Activated CD8-positive, alpha-beta memory T cell treated with anti-CD3 and anti-CD28 coated beads for 4 hours (primary cell): Measurements from ENCODE around the gene CPLX3.

Experiments used
- DNase-seq, 2 donors: peaks; one replicate each; pipeline ENCODE4 v3.0.0-alpha.2; 2020; ENCODE audit warnings: low read depth in 2 of 2

Gene CPLX3

DNA sequence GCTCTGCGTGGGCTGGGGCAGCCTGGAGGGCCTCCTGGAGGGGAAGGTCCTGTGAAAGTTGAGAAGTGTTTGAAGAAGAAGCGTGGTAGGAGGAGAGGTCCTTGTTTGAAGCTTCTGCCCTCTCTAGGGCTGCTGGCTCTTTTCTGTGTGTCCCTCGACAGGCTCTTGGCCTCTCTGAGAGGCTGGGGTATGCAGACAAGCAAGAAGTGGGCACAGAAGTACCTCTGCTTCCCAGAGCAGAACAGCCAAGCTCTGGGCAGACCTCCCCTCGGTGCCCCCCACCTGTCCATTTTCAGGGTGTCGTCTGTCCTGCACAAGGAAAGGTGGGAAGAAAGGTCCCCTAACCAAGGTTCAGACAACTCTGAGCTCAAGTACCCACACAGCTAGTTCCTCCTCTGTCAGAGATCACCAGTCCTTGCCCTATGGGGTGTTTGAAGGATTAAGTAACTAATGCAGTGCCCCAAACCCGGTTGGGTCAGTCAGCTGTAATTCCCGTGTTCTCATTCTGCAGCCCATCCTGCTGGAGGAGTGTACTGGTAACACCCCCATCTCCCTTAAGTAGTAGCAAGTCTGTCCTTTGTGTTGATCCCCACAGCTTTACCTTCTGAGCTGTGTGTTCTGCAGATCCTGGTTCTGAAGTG, 38.3 kb upstream of the CPLX3 start:
- no peak for DNase-seq

DNA sequence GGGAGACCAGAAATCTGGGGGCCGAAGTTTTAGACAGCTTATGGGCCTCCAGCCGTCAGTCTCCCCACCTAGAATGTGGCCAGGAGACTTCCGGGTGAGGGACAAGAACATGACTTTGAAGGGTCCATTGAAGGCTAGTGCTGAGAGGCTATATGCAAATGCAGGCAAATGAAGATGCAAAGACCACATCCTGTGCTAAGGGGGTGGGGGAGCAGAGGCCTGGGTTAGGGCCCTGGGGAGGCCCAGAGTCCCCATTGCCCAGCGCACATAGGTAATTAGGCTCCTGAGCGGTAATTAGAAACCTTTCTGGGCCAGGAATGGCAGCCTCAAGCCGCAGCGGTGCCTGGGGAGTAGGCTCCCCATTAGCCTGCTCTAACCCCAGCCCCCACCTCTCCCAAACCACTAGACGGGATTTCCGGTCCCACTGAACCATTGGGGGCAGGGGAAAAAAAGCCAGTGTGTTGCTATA, 37.7 kb upstream of the CPLX3 start:
- DNase-seq, result no peak

DNA sequence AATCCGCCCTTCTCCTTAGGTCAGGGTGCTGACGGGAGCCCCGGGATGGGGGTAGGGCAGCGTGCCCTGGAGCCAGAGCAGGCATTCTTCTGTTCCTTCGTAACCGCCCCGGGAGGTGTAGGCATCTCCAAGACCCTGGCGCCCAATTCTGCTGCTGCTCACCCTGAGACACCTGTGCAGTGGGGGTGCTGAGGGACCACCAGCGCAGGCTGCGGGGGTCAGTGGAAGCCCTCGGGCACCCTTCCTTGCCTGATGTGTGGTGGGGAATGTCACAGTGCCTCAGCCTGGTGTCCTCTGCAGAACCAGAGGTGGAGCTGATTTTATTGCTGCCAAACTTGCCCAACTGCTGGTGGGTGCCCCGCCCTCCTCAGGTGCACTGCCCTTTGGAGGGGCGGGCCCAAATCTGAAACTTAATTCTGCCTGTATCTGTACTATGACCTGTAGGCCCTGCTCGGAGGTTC, 37.2 kb upstream of the CPLX3 start:
- DNase-seq, result no peak

DNA sequence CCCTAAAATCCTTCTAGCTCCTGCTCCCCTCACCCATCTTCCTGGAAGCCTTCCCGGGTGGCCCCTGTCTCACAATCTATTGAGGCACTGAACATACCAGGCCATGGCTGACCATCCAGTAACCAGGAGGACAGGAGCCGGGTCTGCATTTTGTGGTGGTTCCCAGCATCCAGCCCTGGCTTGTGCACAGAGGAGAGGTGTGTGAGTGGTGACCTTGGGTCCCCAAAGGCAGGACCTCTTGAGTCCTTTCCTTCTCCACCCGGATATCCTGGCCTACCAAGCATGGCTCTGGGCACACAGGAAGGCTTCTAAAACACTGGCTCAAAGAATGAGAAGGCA, 36.7 kb upstream of the CPLX3 start:
- no peak for DNase-seq

DNA sequence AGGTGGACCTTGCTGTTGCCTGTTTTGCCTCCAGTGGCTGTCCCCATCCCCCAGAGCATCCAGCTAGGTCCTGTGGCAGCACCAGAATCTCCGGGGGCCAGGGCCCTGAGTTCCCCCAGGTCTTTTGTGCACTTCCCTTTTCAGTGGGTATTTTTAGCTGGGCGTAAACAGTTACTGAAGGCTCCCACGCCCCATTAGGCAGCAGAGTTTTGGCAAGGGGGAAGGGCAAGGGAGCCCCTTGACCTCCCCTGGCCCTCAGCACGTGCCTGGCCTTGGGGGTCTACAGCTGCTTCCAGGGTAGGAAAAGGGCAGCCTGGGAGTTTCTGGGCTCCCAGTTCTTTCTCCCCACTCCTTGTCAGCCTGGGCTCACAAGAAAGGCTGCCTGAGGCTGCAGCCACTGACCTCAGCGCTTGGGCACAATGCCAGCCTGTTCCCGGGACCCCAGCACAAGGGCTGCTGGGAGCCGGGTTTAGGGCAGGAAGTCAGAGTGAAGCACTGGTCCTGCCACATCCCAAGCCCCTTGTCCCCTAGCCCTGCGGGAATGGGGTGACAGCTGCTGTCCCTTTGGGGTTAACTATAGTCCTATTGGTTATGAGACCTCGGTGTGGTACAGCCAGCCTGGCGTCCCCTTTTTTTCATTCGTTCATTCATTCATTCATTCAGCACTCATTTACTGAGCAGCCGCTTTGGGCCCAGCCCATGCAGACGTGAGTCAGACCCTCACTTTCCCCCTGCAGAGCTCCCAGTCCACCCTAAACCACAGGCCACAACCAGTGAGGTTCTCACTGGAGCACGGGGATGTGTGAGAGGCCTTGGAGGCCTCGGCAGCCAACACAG, 36.1 kb upstream of the CPLX3 start:
- DNase-seq, result no peak

DNA sequence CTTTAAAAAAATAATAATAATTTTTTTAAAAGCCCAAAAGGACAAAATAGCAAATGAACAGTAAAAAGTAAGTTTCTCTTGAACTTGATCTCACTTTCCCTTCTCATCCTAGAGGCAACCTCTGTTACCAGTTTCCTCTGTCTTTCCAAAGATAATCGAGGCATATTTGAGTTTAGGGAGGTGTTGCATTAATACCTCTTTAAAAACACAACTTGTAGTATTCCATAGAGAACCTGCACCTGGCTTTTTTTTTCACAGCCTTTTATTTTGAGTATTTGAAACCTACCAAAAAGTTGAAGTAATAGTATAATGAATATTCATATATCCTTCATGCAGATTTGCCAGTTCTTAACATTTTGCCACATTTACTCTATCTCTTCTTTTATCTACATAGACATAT, 35.4 kb upstream of the CPLX3 start:
- DNase-seq, result no peak

DNA sequence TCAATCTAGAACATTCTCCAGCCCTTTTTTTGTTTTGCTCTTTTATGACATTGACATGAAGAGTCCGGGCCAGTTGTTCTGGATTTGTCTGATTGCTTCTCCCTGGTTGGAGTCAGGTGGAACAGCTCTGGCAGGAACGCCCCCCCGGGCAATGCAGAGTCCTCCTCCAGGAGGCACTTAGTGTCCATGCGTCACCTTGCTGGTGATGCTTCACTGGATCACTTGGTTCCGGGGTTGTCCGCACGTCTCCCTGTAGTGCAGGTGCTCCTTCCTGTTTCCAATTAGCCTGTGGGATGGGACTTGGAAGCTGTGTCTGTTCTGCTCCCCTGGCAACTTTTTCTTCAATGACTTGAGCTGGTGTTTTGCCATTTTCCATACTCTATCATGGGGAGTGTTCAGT, 34.8 kb upstream of the CPLX3 start:
- DNase-seq, result no peak

DNA sequence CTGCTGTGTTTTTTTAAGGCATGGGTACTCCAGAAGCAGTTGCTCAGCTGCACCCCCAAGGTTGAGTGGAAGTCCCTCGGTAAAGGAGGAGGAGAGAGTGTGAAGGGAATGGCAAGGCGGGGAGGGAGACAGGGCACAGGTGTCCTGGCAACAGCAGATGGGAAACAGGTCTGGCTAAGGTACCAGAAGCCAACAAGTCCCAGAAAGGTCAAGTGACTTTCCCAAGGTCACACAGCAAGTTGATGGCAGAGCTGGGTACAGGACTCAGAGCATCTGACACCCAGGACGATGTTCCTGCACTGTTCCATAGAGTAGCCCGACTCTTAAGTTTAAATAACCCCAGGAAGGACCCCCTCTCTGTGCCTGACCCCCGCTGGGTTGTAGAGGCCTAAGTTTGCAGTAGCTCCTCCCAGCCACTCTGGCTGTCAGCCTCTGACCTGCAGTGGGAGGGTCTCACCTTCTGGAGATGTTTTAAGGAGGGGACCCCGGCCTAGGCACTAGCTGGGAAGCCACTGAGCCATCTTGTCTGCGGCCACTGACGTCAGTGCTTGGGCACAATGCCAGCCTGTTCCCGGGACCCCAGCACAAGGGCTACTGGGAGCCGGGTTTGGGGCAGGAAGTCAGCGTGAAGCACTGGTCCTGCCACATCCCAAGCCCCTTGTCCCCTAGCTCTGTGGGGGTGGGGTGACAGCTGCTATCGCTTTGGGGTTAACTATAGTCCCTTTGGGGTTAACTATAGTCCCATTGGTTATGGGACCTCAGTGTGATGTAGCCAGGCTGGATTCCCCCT, 34.0 kb upstream of the CPLX3 start:
- no peak for DNase-seq

DNA sequence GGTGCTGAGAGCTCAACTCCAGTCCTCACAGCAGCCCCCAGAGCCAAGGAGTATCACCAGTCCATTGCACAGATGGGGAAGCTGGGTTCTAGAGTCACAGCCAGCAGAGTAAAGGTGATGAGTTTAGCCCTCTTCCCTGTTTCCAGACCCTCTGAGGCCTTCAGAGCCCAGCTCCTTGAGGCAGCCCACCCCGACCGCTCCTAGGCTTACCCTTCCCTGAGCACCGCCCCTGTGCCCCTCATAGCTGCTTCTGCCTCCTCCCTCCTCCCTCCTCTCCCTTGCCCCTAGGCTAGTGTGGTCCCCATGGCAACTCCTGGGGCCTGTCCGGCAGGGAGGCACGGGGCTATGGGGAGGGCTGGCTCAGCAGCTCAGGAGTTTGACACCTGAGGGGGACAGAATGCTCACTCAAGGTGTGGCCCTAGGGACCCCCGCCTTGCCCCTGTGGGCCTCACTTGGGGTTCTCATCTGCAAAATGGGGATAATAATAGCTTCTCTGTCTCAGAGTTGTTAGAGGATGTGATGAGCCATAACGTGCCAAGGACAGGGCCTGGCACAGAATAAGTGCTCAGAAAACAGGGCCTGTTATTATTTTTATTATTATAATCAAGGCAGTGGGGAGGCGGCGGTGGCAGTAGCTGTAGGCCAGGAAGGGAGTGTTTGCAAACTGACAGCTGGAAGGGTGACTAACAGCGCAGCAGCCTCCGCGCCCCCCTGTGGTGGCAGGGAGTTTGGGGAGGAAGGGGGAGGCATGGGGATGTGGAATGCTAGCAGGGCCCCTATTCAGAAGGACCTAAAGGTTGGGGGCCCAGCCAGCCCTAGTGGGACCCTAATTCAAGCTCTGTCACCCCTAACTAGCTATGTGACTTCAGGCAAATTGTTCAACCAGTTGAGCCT, 33.0 kb upstream of the CPLX3 start:
- DNase-seq, result no peak

DNA sequence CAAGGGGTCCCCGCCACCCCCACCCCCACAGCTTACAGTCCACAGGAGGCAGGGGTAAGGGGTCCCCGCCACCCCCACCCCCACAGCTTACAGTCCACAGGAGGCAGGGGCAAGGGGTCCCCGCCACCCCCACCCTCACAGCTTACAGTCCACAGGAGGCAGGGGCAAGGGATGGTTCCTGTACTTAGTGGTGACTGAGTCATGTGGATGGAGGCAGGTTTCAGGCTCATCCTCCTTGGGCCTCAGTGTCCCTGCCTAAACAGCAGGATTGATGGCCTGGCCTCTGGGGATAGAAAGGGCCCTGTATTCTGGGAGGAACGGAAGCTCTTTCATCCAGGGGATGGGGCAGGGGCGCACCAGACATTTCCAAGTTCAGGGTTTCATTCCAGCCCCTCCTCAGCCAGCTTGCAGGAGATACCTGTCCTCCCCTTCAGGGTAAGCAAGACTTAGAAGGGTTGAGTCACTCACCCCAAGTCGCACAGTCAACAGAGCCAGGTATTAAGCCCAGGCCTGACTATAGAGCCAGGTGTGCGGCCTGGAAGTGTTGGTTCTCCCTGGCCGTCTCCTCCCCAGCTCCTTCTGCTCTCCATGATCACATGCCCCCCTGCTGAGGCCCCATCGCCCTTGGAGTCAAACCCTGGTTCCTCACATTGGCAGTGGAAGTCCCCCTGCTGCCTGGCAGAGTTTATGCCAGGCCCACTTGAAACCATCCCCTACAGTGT, 32.0 kb upstream of the CPLX3 start:
- no peak for DNase-seq

DNA sequence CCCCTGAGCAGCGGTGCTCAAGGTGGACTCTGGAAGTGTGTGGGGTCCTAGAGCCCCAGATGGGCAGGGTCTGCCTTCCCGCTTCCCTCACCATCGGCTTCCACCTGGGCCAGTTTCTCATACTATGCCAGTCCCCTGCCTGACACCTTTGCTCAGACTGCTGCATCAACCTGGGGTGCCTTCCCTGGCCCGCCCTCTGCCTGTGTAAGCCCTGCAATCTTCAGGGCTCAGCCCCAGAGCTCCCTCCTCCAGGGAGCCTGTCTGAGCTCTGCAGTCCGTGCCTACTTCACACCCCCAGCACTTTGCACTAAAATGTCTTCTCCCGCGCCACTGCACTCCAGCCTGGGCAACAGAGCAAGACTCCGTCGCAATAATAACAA, 31.5 kb upstream of the CPLX3 start:
- DNase-seq, result no peak

DNA sequence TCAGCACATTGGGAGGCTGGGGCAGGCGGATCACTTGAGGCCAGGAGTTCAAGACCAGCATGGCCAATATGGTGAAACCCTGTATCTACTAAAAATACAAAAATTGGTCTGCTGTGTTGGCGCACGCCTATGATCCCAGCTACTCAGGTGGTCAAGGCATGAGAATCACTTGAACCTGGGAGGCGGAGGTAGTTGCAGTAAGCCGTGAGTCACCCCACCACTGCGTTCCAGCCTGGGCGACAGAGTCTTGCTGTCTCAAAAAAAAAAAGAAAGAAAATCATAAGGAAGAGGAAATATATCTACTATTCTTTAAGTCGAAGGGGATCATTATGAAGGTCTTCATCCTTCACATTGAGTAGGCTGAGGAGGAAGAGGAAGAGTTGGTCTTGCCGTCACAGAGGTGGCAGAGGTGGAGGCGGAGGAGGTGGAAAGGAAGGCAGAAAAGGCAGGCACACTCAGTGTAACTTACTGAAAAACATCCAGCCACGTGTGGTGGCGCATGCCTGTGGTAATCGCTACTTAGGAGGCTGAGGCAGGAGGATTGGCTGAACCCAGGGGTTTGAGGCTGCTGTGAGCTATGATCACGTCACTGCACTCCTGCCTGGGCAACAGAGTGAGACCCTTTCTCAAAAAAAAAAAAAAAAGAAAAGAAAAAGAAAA, 30.3 kb upstream of the CPLX3 start:
- no peak for DNase-seq

DNA sequence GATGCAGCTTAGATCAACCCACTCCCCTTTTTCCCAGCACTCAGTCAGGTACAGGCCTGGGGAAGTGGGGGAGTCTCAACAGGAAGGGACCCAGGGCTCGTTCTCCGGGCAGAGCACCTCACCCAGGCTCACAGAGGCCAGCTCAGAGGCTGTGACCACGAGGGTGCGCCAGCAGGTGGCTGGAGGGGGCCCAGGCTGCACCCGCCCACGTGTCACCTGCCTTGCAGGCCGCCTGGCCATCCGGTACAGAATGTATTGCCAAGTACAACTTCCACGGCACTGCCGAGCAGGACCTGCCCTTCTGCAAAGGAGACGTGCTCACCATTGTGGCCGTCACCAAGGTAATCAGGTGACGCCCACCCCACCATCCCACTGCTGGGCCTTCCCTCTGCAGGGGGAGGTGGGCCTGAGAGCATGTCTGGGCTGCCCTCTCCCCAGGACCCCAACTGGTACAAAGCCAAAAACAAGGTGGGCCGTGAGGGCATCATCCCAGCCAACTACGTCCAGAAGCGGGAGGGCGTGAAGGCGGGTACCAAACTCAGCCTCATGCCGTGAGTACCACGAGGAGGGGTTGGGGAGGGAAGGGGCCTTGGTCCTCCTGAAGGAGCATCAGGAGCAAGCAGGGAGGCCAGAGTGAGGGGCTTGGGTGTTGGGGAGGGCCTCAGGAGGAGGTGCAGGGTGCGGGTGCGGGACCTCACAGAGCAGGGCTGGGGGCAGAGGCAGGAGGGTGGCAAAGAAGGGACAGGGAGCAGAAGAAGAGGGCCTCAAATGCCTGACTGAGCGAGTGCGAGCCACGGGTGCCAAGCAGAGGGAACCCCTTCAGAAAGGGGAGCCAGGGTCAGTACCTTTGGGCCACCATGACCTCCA, 27.8 kb upstream of the CPLX3 start:
- DNase-seq, result no peak

DNA sequence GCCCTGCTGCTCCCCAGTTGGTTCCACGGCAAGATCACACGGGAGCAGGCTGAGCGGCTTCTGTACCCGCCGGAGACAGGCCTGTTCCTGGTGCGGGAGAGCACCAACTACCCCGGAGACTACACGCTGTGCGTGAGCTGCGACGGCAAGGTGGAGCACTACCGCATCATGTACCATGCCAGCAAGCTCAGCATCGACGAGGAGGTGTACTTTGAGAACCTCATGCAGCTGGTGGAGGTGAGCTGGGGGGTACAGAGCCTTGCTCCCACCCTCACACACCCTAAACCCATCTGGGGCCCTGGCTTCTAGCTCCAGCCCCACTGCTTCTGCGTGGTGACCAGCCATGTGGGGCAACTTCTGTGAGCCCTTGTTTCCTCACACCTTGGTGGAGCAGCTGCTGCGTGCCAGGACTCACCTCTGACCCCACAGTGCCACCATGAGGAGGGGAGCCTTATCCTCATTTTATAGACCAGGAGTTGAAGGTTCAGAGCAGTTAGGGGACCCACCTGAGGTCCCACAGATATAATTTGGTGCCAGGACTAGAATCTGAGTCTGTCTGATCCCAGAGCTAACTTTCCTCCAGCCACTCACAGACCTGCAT, 27.1 kb upstream of the CPLX3 start:
- DNase-seq, result no peak

DNA sequence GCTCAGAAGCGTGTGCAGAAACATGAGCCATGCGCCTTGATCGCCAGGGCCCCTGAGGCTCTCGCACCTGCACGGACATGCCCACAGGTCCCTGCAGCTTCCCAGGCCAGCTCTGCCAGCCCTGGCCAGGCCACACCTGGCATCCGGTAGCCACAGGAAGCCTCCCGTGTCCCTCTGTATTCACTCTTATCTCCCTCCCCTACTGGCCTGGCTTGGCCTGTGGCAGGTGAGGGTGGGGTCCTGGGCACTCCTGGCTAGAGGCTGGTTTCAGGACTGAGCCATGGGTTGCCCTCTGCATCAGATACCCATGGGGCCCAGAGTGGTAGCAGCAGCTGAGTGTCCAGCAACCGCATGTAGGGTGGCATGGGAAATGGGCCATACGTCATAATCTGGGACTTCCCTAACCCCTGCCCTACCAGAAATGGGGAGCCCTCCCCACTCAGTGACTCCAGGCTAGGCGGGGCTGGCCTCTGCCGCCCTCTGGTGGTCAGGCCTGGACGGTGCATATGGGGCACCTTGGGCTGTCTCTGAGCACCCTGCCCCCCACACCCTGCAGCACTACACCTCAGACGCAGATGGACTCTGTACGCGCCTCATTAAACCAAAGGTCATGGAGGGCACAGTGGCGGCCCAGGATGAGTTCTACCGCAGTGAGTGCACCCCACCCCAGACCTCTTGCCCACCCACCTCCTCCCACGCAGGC, 26.4 kb upstream of the CPLX3 start:
- peak; percentile 67 to 72 for DNase-seq

DNA sequence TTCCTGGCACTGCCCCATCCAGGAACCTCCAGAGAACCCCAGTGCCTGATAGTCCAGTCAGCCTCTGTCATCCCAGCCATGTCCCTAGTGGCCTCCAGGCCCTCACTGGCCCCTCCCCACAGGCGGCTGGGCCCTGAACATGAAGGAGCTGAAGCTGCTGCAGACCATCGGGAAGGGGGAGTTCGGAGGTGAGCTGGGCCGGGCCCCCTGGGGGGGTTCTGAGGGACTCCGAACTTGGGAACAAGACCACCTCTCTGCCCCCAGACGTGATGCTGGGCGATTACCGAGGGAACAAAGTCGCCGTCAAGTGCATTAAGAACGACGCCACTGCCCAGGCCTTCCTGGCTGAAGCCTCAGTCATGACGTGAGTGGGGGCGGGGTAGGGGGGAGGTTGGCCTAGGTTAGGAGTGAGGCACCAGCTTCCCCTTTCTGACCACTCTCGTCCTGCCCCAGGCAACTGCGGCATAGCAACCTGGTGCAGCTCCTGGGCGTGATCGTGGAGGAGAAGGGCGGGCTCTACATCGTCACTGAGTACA, 25.8 kb upstream of the CPLX3 start:
- DNase-seq, result no peak

DNA sequence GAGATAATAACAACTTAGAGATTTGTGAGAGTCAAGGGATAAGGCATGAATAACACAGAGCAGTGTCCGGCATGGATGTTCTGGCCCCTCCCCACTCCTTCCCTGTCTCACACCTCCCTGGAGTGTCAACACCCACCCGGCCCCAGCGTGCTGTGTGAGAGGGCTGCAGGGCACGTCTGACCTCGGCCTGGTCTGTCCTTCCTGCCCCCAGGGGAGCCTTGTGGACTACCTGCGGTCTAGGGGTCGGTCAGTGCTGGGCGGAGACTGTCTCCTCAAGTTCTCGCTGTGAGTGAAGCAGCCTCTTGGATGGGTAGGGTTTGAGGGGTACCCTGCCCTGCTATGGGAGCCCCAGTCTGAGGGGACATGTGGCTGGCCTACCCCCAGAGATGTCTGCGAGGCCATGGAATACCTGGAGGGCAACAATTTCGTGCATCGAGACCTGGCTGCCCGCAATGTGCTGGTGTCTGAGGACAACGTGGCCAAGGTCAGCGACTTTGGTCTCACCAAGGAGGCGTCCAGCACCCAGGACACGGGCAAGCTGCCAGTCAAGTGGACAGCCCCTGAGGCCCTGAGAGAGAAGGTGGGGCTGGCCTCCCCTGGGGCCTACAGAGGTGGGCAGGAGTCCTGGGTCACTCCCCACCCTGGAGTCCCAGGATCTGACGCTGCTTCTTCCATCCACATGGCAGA, 25.0 kb upstream of the CPLX3 start:
- DNase-seq, result no peak

DNA sequence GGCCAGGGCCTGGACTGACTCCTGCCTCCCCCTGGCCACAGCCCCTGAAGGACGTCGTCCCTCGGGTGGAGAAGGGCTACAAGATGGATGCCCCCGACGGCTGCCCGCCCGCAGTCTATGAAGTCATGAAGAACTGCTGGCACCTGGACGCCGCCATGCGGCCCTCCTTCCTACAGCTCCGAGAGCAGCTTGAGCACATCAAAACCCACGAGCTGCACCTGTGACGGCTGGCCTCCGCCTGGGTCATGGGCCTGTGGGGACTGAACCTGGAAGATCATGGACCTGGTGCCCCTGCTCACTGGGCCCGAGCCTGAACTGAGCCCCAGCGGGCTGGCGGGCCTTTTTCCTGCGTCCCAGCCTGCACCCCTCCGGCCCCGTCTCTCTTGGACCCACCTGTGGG, 24.1 kb upstream of the CPLX3 start:
- no peak for DNase-seq
